GM19238 (cell line): Measurements from ENCODE around the gene ASPG.

Experiments
- DNase-seq: peaks from one replicate; pipeline ENCODE4 v3.0.0; 2011; ENCODE audit warnings: low spot score; ENCODE audit not compliant: insufficient read length

Gene ASPG

DNA sequence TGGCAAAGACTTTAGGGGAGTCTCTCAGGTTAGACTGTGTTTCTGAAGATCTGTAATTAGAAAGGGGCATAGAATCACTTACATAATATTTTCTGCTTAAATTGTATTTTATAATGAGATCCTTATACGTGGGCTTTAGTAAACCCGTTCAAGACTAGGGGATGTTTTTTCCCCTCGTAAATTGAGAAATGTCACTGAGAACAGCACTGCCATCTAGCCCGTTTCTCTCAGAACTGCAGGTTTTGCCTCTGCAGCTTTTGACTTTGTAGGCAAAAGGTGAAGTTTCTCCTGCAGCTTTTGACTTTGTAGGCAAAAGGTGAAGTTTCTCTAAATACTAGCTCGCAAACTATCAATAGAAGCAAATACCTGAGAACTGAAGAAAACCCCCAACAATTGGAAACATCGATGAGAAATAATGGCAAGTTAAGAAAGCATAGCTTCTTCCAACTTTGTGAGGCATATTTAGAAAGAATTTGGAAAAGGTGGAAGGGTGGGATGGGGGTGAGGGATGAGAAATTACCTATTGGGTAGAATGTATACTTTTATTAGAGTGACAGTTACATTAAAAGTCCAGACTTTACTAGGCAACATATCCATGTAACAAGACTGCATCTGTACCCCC is 9.9 kb upstream of the ASPG start:
- no peak for DNase-seq

DNA sequence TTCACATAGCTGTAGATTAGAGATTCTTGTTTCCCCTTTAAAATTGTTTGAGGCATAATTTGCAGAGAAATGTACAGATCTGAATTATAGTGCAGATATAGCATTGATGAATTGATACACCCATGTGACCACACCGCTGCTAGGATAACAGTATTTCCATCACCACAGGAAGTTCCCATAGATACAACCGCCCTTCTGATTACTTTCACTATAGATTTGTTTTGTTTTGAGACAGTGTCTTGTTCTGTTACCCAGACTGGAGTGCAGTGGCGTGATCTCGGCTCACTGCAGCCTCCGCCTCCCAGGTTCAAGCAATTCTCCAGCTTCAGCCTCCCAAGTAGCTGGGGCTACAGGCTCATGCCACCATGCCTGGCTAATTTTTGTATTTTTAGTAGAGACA is 8.8 kb upstream of the ASPG start:
- no peak for DNase-seq

DNA sequence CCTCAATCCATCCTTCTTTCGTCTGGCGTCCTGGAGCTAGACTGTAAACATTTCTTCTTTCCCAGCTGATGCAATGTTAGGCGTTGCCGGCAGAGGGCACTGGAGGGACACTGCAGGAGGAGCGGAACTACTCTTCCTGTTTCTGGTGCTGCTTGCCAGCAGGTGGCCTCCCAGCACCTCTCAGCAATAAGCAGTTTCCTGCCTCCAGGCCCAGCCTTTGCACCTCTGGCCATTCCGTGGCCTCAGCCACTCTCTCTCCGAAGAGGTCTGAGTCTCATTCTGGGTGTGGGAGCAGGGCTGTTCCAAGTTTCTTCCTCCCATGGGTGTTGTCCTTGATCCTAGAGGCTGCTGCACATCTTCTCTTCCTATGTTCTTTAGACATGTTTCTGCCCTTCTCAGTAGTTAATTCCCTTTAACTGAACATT is 7.5 kb upstream of the ASPG start:
- peak; percentile 97 for DNase-seq

DNA sequence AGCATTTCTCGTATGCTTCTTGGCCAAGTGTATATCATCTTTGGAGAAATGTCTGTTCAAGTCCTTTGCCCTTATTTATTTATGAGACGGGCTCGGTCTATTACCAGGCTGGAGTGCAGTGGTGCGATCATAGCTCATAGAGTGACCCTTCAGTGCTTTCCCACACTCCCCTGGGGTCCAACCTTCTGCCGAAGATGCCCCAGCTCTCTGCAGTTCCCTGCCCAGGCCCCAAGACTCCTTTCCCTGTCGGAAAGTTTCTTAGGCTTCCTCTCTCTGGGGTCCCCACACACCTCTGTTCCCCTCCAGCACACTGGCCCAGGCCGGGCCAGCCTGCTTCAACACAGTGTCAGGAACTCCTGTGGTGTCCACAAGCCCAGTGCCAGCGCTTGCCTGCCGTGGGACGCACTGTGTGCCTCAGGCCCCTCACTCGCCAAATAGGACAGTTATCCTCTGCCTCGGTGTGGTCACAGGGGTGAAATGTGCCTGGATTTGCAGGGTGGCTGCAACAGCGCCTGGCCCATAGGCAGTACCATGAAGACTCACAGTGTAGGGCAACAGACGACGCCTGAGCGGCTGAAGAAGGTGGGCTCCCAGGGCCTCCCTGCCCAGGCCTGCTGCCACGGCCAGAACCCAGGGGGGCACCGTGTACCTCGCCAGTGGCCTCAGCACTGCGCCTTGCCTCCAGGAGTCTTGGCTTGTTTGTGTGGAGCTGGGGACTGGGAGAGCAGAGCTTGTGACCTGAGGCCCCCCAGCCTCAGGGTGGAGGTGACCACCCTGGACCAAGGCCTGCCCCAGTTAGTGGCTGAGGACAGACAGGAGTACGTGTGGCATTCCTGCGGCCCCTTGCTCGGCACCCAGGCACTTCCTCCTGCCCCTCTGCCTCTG is 4.9 kb upstream of the ASPG start:
- no peak for DNase-seq

GRCh38 chr14:104081261-104081835 is 4.2 kb upstream of the ASPG start:
- no peak for DNase-seq

DNA sequence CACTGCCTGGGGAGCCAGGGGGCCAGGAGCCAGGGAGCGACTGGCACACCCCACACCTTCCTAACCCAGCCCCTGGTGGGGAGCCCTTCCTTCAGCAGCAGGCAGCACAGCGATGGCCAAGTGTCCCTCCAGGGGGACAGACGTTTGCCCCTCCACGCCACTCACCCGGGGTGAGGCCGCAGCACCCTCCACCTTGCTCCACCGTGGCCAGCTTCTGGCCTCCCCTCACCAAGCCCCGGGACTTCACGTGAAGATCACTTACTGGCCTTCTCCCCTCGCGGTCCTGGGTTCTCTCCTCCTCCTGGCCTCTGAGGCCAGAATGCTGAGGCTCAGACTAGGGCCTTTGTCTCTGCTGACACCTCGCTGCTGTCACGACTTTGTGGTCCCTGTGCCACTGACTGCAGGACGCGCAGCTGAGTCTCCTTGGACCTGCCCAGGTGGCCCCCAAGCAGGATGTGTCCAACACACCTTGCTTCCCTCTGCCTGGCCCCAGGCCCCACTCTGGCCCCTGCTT is 3.5 kb upstream of the ASPG start:
- no peak for DNase-seq

GRCh38 chr14:104082807-104083206 is 2.7 kb upstream of the ASPG start:
- no peak for DNase-seq

- peak; percentile 1 for DNase-seq
Observed at GRCh38 chr14:104084251-104085002, 1.1 kb upstream of the ASPG start.

DNA sequence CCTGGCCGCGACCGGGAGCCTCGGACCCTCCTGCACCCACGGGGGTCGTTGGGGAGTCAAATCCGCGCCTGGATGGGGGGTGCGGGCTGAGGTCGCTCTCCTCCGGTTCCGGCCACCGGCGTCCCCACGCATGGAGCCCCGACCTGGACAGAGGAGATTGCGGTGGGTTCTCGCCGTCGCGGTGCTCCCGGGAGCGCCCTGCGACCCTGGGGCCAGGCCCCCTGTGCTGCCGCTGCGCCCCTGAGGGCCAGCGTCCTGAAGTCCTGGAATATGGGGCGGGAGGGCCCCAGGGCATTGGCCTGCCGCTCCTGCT is 345 bp downstream of the ASPG start:
- no peak for DNase-seq

GRCh38 chr14:104086210-104086660 is 735 bp downstream of the ASPG start:
- DNase-seq = no peak

GRCh38 chr14:104086661-104087461 is 1.4 kb downstream of the ASPG start:
- no peak for DNase-seq

DNA sequence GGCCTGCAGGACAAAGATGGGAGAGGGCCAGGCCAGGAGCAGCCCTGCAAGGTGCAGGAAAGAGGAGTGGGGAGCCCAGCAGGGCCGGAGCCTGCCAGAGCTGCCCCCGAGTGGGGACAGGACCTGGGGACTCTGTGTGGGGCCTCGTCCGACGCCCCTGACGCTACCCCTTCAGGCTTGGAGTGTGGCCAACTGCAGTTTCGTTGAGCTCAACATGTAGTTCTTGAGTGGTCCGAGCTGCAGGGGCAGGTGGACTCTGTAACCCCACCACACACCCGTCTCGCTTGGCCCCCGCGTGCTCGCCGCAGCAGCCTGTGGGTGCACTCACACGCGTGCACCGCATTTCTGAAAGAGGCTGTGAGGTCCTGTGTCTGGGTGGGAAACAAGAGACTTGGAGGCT is 2.0 kb downstream of the ASPG start:
- DNase-seq = no peak

DNA sequence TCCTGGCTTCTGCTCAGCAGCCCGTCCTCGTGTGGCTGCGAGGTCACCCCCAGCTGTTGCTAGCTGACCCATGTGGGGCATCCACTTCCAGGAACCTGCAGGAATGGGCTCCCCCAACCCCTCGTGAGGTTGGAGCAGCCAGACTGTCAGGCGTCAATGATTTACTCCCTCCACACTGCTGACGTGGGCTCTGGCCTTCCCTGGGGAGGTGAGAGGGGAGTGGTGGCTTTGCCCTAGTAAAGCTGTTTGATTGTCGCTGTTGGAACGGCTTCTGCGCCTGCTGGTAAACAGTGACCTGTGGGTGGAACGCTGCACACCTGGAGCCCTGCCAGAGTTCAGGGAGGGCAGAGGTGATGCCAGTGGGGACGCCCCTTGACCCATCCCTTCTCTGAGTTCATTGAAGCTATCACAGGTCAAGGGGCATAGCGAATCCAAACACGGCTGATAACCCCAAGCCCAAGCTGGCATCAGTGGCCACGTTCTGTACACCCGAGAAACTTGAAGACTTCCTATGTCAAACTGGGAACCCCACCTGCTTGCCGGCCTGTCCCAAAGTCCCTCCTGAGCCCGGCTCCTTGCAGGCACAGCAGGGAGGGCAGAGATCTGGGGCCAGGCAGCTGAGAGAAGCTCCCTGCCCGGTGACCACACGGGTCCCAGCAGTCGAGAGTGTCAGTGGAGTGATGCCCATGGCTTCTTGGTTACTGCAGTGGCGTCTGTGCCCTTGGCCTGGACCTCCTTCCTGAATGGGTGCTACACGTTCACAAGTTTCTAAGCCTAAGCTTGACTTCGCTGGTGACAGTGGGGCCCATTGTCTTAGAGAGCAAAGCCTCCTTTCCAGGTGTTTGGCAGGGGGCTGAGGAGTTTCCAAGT is 2.7 kb downstream of the ASPG start:
- DNase-seq = no peak

- no peak for DNase-seq
Observed at GRCh38 chr14:104090071-104090748, 4.7 kb downstream of the ASPG start.

DNA sequence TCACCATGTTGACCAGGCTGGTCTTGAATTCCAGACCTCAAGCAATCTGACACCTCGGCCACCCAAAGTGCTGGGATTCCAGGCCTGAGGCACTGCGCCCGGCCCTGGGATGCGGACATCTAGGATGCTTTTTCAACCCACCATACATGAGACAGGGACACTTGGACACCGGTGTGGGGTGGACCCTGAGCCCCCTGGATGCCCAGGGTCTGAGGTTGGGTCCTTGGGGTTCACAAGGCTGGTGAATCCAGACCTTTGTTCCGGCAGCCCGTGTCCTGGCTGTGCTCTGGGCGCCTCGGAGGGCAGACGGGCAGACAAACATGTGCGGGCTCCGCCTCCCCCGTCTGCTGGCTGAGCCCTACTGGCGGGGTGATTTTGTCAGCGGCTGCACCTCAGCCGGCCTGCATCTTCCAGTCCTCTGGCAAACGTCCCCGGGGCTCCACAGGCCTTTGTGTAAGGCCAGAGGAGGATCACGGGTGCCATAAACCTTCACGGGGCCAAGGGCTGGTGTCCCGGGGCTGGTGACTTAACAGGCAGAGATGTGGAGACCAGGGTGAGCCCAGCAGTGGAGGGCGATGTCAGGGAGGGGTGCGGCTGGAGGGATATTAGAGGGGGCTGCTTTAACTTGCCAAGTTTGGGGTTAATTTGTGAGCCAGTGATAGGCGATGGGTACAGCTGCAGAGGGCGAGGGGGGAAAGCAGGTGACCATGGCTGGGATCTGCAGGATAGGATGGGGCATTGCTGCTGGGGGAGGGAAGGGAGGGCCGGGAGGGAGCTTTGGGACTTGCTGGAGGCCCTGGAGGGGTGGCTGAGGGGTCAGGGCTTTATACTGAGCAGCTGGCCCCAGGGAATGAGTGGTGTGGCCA is 5.8 kb downstream of the ASPG start:
- DNase-seq = no peak

GRCh38 chr14:104091927-104092771 is 6.6 kb downstream of the ASPG start:
- no peak for DNase-seq

DNA sequence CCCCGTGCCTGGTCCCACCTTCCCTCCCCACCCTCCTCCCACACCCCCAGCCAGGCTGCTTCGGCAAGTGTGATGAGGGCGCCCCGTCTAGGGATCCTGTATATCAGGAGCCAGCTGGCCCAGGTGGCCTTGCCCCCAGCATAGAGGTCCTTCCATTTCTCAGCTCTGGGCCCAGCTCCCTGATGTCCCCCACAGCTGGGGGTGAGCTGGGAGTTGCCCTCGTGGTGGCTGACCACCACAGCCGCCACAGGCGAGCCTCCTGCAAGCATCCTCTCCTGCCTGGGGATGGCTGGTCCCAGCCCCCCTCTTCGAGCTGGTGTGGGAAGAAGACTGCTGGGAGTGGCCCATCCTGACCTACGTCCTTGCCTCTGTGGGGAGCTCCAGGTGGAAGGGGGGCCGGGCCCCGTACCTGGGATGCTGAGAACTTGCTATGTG is 7.4 kb downstream of the ASPG start:
- no peak for DNase-seq
